HepG2 (cell line): ENCODE data around the gene SIK3. TPM values are rescaled to one million over a fixed set of nuclear protein-coding genes. Genes with fewer than 3 reads are reported as not detected.

Experiments
- CTCF ChIP-seq: sonication (generic); formaldehyde crosslinking; IDR thresholded peaks from 2 replicates; pipeline ENCODE4 v1.5.0; 2020; ENCODE audit warnings: mild to moderate bottlenecking, missing genetic modification reagents, moderate library complexity
- FOXM1 ChIP-seq: sonication (generic); formaldehyde crosslinking; IDR thresholded peaks from 2 replicates; pipeline ENCODE4 v1.5.0; 2020; ENCODE audit warnings: missing genetic modification reagents
- FOXO4 ChIP-seq: sonication (generic); formaldehyde crosslinking; conservative IDR thresholded peaks from 2 replicates; pipeline ENCODE4 v1.8.1; 2023; ENCODE audit warnings: missing genetic modification reagents
- HCFC1 ChIP-seq: fragments of 150-350 bp; IDR thresholded peaks from 2 replicates; pipeline ENCODE4 v1.6.1; 2014; ENCODE audit warnings: low read depth, low read length
- HDAC2 ChIP-seq: sonication (generic); formaldehyde crosslinking; IDR thresholded peaks from 2 replicates; pipeline ENCODE4 v1.4.0; 2020; ENCODE audit warnings: missing genetic modification reagents
- MTF2 ChIP-seq: sonication (generic); formaldehyde crosslinking; IDR thresholded peaks from 2 replicates; pipeline ENCODE4 v1.5.0; 2020; ENCODE audit warnings: missing genetic modification reagents, borderline replicate concordance
- NAIF1 ChIP-seq: sonication (generic); formaldehyde crosslinking; IDR thresholded peaks from 2 replicates; pipeline ENCODE4 v1.5.0; 2020; ENCODE audit warnings: mild to moderate bottlenecking, missing genetic modification reagents, borderline replicate concordance
- POGK ChIP-seq: sonication (generic); formaldehyde crosslinking; conservative IDR thresholded peaks from 2 replicates; pipeline ENCODE4 v1.8.0; 2022; ENCODE audit warnings: mild to moderate bottlenecking, moderate library complexity, missing genetic modification reagents
- RFXAP ChIP-seq: sonication (generic); formaldehyde crosslinking; IDR thresholded peaks from 2 replicates; pipeline ENCODE4 v1.4.0; 2020; ENCODE audit warnings: missing genetic modification reagents, borderline replicate concordance
- SP2 ChIP-seq: sonication (generic); formaldehyde crosslinking; IDR thresholded peaks from 2 replicates; pipeline ENCODE4 v1.5.1; 2020; ENCODE audit warnings: mild to moderate bottlenecking, missing genetic modification reagents
- TAF1 ChIP-seq: sonication (generic); formaldehyde crosslinking; IDR thresholded peaks from 2 replicates; pipeline ENCODE4 v1.4.0; 2020; ENCODE audit warnings: missing genetic modification reagents
- ZMYM4 ChIP-seq: sonication (generic); formaldehyde crosslinking; IDR thresholded peaks from 2 replicates; pipeline ENCODE4 v1.8.1; 2023; ENCODE audit warnings: mild to moderate bottlenecking, missing genetic modification reagents
- ZNF18 ChIP-seq: sonication (generic); formaldehyde crosslinking; IDR thresholded peaks from 2 replicates; pipeline ENCODE4 v1.8.0; 2022; ENCODE audit warnings: mild to moderate bottlenecking, missing genetic modification reagents; ENCODE audit not compliant: insufficient replicate concordance
- ZNF20 ChIP-seq: sonication (generic); formaldehyde crosslinking; IDR thresholded peaks from 2 replicates; pipeline ENCODE4 v1.4.0; 2020; ENCODE audit warnings: mild to moderate bottlenecking, moderate library complexity, missing genetic modification reagents
- ZNF33B ChIP-seq: sonication (generic); formaldehyde crosslinking; IDR thresholded peaks from 2 replicates; pipeline ENCODE4 v1.5.1; 2020; ENCODE audit warnings: mild to moderate bottlenecking, missing genetic modification reagents
- ZNF687 ChIP-seq: sonication (generic); formaldehyde crosslinking; IDR thresholded peaks from 2 replicates; pipeline ENCODE4 v1.5.1; 2020; ENCODE audit warnings: mild to moderate bottlenecking, missing genetic modification reagents, moderate library complexity
- ZSCAN29 ChIP-seq: sonication (generic); formaldehyde crosslinking; conservative IDR thresholded peaks from 2 replicates; pipeline ENCODE4 v1.4.0; 2020; ENCODE audit warnings: mild to moderate bottlenecking, missing genetic modification reagents
- polyA plus RNA-seq, 8 experiments: library from polyadenylated mRNA; depleted of rRNA in 3 of 8; stranded (reverse) in 7 of 8; unstranded in 1 of 8; fragments of >200 nt; fragmentation: Illumina TruSeq in 4 of 8; extraction: Trizol in 4 of 8; gene quantifications; 2 replicates each; pipeline versions ENCODE4 v1.2.1 to v1.2.3, GENCODE V29; 2011 to 2016; ENCODE audit warnings: low read depth in 4 of 8, missing spikeins in 1 of 8, mixed read lengths in 1 of 8; ENCODE audit not compliant: insufficient read depth in 1 of 8
- total RNA-seq, 5 experiments: library from RNA; depleted of rRNA; stranded (reverse); fragments of >200 nt; fragmentation: Illumina TruSeq; extraction: Trizol; gene quantifications; 2 replicates each; pipeline ENCODE4 v1.2.3, GENCODE V29; 2016; ENCODE audit warnings: low read depth in 1 of 5

SIK3 gene
- total and polyA plus RNA-seq, 2 of the 13 experiments (the other 11 are each of a cell fraction or from before 2014, with no cell fraction given), result 5.7 to 9.8 TPM

- peak; percentile 74 for TF ChIP-seq ZNF687 (CRISPR knock-in tag)
- peak; percentile 40; the same call in 1 of the 2 replicates for TF ChIP-seq SP2
- TF ChIP-seq RFXAP (CRISPR knock-in tag), result peak; percentile 81
- TF ChIP-seq MTF2 (CRISPR knock-in tag), result 0 out of 2 replicates have a peak, but pooled peaks have one; percentile 45
- no peak for TF ChIP-seq HCFC1
- peak; percentile 36; the same call in 1 of the 2 replicates for TF ChIP-seq TAF1 (CRISPR knock-in tag)
- TF ChIP-seq ZSCAN29 (CRISPR knock-in tag), result no peak
- peak; percentile 72 for TF ChIP-seq CTCF (CRISPR knock-in tag)
- TF ChIP-seq ZMYM4 (CRISPR knock-in tag), result peak; percentile 38; the same call in 1 of the 2 replicates
- no peak for TF ChIP-seq FOXM1 (CRISPR knock-in tag)
- peak; percentile 36 for TF ChIP-seq ZNF18 (CRISPR knock-in tag)
- no peak for TF ChIP-seq ZNF20 (CRISPR knock-in tag)
- no peak for TF ChIP-seq ZNF33B (CRISPR knock-in tag)
- peak; percentile 55; the same call in 1 of the 2 replicates for TF ChIP-seq POGK (CRISPR knock-in tag)
- 0 out of 2 replicates have a peak, but pooled peaks have one; percentile 80 for TF ChIP-seq FOXO4 (CRISPR knock-in tag)
- peak; percentile 35; the same call in 1 of the 2 replicates for TF ChIP-seq NAIF1 (CRISPR knock-in tag)
- peak; percentile 30; the same call in 1 of the 2 replicates for TF ChIP-seq HDAC2
Observed at GRCh38 chr11:117098269-117099232, at the start of gene SIK3 (continued).
